ENCODE measurements around the gene PCDHA3.
"Not testable (repeated sequence)": the region's sequence is repeated elsewhere in the genome, so short reads cannot be mapped to it uniquely, and the experiment has no call there.

PCDHA3 gene

DNA sequence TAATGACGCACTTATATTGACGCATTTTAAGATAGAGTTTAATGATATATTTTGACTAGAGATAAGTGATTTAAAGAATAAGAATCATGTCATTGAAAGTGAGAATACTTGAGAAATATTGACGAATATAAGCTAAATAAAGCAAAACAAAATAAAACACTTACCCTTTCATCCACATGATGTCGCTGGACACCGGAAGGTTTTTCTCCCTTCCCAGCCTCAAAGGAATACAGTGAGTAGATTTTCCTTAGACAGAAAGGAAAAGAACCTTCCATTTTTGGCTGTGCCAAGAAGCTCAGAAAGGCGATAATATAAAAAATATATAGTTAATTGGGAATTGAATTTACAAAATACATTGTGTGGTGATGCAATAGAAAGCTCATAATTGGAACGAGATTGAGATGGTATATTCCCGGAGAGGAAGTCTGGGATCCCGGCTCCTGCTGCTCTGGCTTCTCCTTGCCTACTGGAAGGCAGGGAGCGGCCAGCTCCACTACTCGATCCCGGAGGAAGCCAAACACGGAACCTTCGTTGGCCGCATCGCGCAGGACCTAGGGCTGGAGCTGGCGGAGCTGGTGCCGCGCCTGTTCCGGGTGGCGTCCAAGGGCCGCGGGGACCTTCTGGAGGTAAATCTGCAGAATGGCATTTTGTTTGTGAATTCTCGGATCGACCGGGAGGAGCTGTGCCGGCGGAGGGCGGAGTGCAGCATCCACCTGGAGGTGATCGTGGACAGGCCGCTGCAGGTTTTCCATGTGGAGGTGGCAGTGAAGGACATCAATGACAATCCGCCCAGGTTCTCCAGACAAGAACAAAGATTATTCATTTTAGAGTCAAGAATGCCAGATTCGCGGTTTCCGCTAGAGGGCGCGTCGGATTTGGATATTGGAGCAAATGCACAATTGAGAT lies 20.8 kb downstream of the PCDHA3 start, which contains the start of gene PCDHA5:
Gene PCDHA5, plus strand, starts transcription at position 239 of the 906 bp plus-strand sequence.
- DNase-seq (ENCODE audit: low read depth in 2 of 2) = no peak

DNA sequence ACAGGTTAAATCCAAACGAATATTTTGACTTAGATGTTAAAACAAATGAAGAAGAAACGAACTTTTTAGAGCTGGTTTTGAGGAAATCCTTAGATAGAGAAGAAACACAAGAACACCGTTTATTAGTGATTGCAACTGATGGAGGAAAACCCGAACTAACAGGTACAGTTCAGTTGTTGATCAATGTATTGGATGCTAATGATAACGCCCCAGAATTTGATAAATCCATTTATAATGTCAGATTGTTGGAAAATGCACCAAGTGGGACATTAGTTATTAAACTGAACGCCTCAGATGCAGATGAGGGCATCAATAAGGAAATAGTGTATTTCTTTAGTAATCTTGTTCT lies 21.4 kb downstream of the PCDHA3 start:
- DNase-seq (ENCODE audit: low read depth in 2 of 2) = no peak

DNA sequence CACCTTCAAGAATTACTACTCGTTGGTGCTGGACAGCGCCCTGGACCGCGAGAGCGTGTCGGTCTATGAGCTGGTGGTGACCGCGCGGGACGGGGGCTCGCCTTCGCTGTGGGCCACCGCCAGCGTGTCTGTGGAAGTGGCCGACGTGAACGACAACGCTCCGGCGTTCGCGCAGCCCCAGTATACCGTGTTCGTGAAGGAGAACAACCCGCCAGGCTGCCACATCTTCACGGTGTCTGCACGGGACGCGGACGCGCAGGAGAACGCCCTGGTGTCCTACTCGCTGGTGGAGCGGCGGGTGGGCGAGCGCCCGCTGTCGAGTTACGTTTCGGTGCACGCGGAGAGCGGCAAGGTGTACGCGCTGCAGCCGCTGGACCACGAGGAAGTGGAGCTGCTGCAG lies 22.1 kb downstream of the PCDHA3 start:
- not testable (repeated sequence) for DNase-seq (ENCODE audit: low read depth in 2 of 2)

DNA sequence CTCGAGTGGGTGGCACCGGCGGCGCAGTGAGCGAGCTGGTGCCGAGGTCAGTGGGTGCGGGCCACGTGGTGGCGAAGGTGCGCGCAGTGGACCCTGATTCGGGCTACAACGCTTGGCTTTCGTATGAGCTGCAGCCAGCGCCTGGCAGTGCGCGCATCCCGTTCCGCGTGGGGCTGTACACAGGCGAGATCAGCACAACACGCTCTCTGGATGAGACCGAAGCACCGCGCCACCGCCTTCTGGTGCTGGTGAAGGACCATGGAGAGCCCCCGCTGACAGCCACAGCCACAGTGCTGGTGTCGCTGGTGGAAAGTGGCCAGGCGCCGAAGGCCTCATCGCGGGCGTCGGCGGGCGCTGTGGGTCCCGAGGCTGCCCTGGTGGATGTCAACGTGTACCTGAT lies 22.6 kb downstream of the PCDHA3 start:
- DNase-seq (ENCODE audit: low read depth in 2 of 2) = no peak

DNA sequence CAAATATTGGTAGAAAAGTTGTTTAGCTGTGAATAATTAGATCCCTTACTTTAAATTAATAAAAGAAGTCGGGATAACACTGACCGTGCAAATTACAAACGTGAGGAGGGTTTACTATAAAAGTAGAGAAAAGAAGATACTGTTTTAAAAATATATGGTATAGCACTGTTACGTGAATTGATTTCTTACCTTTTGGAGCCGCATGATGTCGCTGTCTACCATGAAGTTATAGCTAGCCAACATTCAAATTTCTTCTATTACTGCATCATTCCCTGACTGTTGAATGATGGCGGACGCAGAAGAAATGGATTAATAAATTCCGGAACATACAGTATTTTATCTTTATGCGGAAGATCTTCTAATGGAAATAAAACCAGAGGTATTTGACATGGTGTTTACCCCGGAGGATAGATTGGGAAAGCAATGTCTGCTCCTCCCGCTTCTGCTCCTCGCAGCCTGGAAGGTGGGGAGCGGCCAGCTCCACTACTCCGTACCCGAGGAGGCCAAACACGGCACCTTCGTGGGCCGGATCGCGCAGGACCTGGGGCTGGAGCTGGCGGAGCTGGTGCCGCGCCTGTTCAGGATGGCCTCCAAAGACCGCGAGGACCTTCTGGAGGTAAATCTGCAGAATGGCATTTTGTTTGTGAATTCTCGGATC lies 27.0 kb downstream of the PCDHA3 start, which contains the start of gene PCDHA6:
Gene PCDHA6, plus strand, starts transcription at position 257 of the 658 bp plus-strand sequence. Its CDS starts 132 bp downstream, at position 389.
- DNase-seq (ENCODE audit: low read depth in 2 of 2) = no peak

DNA sequence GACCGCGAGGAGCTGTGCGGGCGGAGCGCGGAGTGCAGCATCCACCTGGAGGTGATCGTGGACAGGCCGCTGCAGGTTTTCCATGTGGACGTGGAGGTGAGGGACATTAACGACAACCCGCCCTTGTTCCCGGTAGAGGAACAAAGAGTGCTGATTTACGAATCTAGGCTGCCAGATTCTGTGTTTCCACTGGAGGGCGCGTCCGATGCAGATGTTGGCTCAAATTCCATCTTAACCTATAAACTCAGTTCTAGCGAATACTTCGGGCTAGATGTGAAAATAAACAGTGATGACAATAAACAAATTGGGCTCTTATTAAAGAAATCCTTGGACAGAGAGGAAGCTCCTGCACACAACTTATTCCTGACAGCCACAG lies 27.5 kb downstream of the PCDHA3 start:
- DNase-seq (ENCODE audit: low read depth in 2 of 2) = no peak

DNA sequence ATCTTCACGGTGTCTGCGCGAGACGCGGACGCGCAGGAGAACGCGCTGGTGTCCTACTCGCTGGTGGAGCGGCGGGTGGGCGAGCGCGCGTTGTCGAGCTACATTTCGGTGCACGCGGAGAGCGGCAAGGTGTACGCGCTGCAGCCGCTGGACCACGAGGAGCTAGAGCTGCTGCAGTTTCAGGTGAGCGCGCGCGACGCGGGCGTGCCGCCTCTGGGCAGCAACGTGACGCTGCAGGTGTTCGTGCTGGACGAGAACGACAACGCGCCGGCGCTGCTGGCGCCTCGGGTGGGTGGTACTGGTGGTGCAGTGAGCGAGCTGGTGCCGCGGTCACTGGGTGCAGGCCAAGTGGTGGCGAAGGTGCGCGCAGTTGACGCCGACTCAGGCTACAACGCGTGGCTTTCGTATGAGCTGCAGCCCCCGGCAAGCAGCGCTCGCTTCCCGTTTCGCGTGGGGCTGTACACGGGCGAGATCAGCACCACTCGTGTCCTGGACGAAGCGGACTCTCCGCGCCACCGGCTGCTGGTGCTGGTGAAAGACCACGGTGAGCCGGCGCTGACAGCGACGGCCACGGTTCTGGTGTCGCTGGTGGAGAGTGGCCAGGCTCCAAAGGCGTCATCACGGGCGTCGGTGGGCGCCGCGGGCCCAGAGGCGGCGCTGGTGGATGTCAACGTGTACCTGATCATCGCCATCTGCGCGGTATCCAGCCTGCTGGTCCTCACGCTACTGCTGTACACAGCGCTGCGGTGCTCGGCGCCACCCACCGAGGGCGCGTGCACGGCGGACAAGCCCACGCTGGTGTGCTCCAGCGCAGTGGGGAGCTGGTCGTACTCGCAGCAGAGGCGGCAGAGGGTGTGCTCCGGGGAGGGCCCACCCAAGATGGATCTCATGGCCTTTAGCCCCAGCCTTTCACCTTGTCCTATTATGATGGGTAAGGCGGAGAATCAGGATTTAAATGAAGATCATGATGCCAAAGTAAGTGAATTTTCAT lies 28.9 kb downstream of the PCDHA3 start:
- not testable (repeated sequence) for DNase-seq (ENCODE audit: low read depth in 2 of 2)

DNA sequence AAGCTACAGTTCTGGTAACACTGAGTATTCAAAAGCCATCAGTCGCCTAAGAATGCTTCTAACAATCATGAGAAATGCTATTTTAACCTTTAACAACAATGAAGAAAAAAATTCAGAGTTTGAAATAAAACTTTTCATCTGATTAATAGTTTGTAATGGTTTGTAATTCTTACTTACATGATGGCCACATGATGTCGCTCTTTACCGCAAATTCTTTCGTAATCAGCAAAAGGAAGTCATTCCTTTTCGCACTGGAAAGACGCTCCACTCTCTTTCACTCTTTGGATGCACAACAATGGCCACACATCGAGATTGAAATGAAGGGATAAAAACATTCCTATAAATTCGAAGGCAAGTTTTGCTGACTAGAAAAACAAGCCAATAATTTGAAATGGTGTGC lies 33.1 kb downstream of the PCDHA3 start, which contains the start of gene PCDHA7:
Gene PCDHA7, plus strand, starts transcription at position 277 of the 400 bp plus-strand sequence. Its CDS starts 115 bp downstream, at position 392.
- DNase-seq (ENCODE audit: low read depth in 2 of 2) = no peak

DNA sequence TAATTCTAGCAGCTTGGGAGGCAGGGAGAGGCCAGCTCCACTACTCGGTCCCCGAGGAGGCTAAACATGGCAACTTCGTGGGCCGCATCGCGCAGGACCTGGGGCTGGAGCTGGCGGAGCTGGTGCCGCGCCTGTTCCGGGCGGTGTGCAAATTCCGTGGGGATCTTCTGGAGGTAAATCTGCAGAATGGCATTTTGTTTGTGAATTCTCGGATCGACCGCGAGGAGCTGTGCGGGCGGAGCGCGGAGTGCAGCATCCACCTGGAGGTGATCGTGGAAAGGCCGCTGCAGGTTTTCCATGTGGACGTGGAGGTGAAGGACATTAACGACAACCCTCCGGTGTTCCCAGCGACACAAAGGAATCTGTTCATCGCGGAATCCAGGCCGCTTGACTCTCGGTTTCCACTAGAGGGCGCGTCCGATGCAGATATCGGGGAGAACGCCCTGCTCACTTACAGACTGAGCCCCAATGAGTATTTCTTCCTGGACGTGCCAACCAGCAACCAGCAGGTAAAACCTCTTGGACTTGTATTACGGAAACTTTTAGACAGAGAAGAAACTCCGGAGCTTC lies 33.7 kb downstream of the PCDHA3 start:
- DNase-seq (ENCODE audit: low read depth in 2 of 2) = not testable (repeated sequence)

DNA sequence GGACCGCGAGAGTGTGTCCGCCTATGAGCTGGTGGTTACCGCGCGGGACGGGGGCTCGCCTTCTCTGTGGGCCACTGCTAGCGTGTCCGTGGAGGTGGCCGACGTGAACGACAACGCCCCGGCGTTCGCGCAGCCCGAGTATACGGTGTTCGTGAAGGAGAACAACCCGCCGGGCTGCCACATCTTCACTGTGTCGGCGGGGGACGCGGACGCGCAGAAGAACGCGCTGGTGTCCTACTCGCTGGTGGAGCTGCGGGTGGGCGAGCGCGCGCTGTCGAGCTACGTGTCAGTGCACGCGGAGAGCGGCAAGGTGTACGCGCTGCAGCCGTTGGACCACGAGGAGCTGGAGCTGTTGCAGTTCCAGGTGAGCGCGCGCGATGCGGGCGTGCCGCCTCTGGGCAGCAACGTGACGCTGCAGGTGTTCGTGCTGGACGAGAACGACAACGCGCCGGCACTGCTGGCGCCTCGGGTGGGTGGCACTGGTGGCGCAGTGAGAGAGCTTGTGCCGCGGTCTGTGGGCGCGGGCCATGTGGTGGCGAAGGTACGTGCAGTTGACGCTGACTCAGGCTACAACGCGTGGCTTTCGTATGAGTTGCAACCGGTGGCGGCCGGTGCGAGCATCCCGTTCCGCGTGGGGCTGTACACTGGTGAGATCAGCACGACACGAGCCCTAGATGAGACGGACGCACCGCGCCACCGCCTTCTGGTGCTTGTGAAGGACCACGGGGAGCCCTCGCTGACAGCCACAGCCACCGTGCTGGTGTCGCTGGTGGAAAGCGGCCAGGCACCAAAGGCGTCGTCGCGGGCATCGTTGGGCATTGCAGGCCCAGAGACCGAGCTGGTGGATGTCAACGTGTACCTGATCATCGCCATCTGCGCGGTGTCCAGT lies 35.0 kb downstream of the PCDHA3 start:
- no peak for DNase-seq (ENCODE audit: low read depth in 2 of 2)

DNA sequence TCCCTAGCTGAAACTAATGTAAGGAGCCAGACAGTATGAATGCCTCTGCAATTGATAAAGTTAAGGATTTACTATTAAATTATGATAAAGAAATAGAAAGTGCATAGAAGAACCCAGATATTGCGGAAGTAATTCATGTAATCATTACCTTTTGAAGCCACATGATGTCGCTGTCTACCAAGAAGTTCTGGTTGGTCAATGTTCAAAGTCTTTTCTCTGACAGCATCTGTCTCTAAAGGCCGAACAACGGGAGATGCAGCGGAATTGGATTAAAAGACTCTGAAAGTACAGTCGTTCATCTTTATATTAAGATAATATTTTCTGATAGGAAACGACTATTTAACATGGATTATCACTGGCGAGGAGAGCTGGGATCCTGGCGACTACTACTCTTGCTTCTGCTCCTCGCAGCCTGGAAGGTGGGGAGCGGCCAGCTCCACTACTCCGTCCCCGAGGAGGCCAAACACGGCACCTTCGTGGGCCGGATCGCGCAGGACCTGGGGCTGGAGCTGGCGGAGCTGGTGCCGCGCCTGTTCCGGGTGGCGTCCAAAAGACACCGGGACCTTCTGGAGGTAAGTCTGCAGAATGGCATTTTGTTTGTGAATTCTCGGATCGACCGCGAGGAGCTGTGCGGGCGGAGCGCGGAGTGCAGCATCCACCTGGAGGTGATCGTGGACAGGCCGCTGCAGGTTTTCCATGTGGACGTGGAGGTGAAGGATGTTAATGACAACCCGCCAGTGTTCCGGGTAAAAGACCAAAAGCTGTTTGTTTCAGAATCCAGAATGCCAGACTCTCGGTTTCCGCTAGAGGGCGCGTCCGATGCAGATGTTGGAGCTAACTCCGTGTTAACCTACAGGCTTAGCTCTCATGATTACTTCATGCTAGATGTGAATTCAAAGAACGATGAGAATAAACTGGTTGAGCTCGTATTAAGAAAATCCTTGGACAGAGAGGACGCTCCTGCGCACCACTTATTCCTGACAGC lies 40.4 kb downstream of the PCDHA3 start, which contains the start of gene PCDHA8:
Gene PCDHA8, plus strand, starts transcription at position 210 of the 985 bp plus-strand sequence. Its CDS starts 135 bp downstream, at position 345.
- DNase-seq (ENCODE audit: low read depth in 2 of 2) = no peak

DNA sequence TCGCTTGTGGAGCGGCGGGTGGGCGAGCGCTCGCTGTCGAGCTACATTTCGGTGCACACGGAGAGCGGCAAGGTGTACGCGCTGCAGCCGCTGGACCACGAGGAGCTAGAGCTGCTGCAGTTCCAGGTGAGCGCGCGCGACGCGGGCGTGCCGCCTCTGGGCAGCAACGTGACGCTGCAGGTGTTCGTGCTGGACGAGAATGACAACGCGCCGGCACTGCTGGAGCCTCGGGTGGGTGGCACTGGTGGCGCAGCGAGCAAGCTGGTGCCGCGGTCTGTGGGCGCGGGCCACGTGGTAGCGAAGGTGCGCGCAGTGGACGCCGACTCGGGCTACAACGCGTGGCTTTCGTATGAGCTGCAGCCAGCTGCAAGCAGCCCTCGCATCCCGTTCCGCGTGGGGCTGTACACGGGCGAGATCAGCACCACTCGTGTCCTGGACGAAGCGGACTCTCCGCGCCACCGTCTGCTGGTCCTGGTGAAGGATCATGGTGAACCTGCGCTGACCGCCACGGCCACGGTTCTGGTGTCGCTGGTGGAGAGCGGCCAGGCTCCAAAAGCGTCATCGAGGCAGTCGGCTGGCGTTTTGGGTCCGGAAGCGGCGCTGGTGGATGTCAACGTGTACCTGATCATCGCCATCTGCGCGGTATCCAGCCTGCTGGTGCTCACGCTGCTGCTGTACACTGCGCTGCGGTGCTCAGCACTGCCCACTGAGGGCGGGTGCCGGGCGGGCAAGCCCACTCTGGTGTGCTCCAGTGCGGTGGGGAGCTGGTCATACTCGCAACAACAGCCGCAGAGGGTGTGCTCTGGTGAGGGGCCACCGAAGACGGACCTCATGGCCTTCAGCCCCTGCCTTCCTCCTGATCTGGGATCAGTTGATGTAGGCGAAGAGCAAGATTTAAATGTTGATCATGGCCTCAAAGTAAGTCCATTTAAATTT lies 42.2 kb downstream of the PCDHA3 start:
- no peak for DNase-seq (ENCODE audit: low read depth in 2 of 2)

DNA sequence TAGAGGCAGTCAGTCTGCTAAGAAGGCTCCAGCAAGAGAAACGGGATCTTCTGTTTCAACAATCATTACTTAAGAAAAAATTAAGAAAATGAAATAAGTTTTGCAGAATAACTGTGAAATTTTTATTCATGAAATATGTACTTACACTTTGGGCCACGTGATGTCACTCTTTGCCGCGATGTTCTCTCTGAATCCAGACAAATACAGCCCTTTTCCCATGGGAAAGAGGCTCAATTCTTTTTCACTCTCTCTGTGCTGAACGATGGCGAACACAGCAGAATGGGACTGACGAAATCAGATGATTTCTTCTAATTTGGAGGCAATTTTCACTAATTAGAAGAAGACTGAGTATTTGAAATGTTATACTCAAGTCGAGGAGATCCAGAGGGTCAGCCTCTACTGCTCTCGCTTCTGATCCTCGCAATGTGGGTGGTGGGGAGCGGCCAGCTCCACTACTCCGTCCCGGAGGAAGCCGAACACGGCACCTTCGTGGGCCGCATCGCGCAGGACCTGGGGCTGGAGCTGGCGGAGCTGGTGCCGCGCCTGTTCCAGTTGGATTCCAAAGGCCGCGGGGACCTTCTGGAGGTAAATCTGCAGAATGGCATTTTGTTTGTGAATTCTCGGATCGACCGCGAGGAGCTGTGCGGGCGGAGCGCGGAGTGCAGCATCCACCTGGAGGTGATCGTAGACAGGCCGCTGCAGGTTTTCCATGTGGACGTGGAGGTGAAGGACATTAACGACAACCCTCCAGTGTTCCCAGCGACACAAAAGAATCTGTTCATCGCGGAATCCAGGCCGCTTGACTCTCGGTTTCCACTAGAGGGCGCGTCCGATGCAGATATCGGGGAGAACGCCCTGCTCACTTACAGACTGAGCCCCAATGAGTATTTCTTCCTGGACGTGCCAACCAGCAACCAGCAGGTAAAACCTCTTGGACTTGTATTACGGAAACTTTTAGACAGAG lies 47.6 kb downstream of the PCDHA3 start, which contains the start of gene PCDHA9:
Gene PCDHA9, plus strand, starts transcription at position 244 of the 964 bp plus-strand sequence. Its CDS starts 114 bp downstream, at position 358.
- DNase-seq (ENCODE audit: low read depth in 2 of 2) = not testable (repeated sequence)

DNA sequence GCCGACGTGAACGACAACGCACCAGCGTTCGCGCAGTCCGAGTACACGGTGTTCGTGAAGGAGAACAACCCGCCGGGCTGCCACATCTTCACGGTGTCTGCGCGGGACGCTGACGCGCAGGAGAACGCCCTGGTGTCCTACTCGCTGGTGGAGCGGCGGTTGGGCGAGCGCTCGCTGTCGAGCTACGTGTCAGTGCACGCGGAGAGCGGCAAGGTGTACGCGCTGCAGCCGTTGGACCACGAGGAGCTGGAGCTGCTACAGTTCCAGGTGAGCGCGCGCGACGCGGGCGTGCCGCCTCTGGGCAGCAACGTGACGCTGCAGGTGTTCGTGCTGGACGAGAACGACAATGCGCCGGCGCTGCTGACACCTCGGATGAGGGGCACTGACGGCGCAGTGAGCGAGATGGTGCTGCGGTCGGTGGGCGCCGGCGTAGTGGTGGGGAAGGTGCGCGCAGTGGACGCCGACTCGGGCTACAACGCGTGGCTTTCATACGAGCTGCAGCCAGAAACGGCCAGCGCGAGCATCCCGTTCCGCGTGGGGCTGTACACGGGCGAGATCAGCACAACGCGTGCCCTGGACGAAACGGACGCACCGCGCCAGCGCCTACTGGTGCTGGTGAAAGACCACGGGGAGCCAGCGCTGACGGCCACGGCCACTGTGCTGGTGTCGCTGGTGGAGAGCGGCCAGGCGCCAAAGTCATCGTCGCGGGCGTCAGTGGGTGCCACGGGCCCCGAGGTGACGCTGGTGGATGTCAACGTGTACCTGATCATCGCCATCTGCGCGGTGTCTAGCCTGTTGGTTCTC lies 49.2 kb downstream of the PCDHA3 start:
- DNase-seq (ENCODE audit: low read depth in 2 of 2) = not testable (repeated sequence)

Measured in stimulated activated CD8-positive, alpha-beta memory T cell treated with anti-CD3 and anti-CD28 coated beads, Interleukin-2, amount 100 ng/mL, for 1 hour (primary cell).